HG03135 (cell line): Measurements from ENCODE around the gene SAPCD2.
A peak's percentile ranks its signal among the peaks of the same experiment; 100 is the strongest.
"Not testable (repeated sequence)": the region's sequence is repeated elsewhere in the genome, so short reads cannot be mapped to it uniquely, and the experiment has no call there.

Source experiments
- ATAC-seq: cut with Tn5 transposase; IDR thresholded peaks from one replicate; pipeline ENCODE4 v1.9.1; 2021; ENCODE audit warnings: mild to moderate bottlenecking, moderate library complexity; ENCODE audit not compliant: unreplicated experiment

Gene SAPCD2

GRCh38 chr9:137070201-137070905, at the start of gene SAPCD2:
Gene SAPCD2, minus strand, starts transcription at chr9:137070557. Its CDS starts 97 bp downstream, at chr9:137070460.
- peak; percentile 70 for ATAC-seq

- not testable (repeated sequence) for ATAC-seq
Measured at GRCh38 chr9:137118092-137118603, 47.8 kb upstream of the SAPCD2 start.

- no peak for ATAC-seq
Measured at GRCh38 chr9:137117269-137117731, 46.9 kb upstream of the SAPCD2 start.

- ATAC-seq: no peak
Measured at GRCh38 chr9:137116728-137117127, 46.4 kb upstream of the SAPCD2 start.

DNA sequence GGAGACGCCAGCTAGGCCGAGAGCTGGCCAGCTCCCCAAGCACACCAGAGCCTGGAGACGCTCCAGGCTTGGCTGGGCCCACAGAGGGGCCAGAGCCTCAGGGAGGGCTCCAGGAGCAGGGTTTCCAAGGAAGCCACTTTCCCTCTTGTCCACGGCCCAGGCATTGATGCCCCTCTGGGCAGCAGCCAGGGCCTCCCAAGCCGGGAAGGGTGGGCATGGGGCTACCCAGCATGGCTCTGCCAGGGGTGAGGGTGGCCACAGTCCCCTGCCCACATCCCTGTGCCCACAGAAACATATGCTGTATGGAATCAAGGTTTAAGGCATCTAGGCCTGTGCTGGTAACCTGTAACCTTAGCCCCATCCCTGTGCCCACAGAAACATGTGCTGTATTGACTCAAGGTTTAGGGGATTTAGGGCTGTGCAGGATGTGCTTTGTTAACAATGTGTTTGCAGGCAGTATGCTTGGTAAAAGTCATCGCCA, 45.7 kb upstream of the SAPCD2 start:
- ATAC-seq: no peak

- no peak for ATAC-seq
Measured at GRCh38 chr9:137115394-137116026, 45.2 kb upstream of the SAPCD2 start.

DNA sequence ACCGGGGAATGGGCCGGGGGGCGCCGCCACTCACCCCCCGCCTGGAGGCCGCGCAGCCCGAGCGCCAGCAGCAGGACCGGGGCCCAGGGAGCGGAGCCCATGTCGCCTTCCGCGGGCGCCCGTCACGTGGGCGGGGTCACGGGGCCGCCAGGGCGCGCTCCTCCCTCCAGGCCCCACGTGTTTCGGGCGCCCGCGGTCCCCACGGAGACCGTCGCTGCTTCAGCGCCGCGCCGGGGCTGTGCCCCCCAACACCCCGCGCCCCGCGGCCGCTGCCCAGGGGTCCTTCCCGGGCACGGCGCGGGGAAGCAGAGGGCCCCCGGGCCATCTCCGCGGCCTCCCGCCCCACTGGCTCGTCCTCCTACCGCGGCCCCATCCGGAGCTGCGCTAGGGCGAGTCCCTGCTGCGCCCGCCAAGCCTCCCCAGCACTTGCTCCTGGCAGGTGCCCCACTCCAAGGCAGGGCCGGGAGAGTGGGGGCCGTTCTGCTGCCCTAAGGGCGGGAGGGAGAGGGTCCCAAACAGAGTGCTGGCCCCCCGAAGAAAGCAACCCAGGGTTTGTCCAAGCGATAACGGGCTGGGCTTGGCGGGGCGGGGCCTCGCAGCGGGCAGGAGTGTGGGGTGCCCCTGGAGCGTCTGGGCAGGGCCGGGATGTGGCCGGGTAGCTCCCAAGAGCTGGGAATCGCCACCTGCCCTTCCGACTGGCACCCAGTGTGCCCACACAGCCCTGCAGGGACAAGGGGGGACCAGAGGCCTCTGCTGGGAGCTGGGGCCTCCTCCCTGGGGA, 44.4 kb upstream of the SAPCD2 start, which contains the start of gene DPP7:
DPP7 (minus strand) TSS at position 121 of the 781 bp plus-strand sequence; CDS start at position 101, 20 bp downstream.
- peak; percentile 71 for ATAC-seq

DNA sequence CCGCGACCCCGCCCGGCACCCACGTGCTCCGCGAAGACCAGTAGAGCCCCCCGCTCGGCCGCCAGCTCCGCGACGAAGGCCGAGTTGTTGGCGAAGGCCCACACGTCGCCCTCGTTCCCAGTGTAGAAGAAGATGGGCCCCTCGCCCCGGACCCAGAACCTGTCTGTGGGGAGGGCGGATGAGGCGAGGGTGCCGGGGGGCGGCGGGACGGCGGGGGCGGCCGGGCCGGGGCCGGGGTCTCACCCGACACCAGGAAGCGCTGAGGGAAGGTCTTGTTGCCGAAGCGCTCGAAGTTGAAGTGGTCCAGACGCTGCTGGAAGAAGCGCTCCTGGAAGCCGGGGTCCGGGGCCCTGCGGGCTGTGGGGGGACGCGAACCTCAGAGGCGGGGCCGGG, 43.9 kb upstream of the SAPCD2 start:
- no peak for ATAC-seq

GRCh38 chr9:137113385-137114159, 43.2 kb upstream of the SAPCD2 start:
- no peak for ATAC-seq

DNA sequence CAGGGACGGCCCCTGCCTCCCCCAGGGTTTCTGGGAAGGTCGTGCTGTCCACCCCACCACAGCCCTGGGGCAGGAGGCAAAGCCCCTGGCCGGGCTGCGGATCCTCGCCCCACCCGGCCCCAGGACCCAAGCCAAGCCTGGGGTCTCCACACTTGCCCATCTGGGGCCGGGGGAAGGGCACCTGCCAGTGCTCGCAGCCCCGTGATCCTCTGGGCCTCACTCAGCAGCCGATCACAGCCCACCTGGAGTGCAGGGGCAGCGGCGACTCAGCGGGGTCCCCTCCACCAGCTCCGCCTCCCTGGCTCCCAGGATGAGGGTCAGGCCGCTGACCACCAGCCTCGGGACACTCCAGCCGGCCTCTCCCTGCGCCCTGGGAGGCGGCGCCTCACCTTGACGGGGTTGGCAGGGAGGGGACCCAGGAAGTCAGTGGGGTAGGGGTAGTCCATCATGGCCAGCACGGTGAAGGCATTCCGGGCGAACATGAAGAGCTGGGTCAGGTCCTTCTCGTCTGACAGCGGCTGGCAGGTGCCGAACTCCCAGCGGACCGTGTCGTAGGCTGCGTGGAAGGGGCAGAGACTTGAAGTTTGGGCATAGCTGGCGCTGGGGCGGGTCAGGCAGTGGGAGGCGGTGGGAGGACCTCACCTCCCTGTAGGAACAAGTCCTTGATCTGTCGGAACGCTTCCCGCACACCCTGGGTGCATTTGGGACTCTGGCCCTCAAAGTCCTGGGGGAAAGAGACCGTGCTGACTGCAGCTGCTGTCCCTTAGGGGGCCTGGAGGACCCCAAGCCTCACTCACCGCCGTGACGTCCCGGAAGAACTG, 42.4 kb upstream of the SAPCD2 start:
- no peak for ATAC-seq

GRCh38 chr9:137111788-137112563, 41.6 kb upstream of the SAPCD2 start:
- no peak for ATAC-seq

GRCh38 chr9:137110911-137111787, 40.8 kb upstream of the SAPCD2 start:
- no peak for ATAC-seq

GRCh38 chr9:137110147-137110910, 40.0 kb upstream of the SAPCD2 start:
- ATAC-seq: no peak

DNA sequence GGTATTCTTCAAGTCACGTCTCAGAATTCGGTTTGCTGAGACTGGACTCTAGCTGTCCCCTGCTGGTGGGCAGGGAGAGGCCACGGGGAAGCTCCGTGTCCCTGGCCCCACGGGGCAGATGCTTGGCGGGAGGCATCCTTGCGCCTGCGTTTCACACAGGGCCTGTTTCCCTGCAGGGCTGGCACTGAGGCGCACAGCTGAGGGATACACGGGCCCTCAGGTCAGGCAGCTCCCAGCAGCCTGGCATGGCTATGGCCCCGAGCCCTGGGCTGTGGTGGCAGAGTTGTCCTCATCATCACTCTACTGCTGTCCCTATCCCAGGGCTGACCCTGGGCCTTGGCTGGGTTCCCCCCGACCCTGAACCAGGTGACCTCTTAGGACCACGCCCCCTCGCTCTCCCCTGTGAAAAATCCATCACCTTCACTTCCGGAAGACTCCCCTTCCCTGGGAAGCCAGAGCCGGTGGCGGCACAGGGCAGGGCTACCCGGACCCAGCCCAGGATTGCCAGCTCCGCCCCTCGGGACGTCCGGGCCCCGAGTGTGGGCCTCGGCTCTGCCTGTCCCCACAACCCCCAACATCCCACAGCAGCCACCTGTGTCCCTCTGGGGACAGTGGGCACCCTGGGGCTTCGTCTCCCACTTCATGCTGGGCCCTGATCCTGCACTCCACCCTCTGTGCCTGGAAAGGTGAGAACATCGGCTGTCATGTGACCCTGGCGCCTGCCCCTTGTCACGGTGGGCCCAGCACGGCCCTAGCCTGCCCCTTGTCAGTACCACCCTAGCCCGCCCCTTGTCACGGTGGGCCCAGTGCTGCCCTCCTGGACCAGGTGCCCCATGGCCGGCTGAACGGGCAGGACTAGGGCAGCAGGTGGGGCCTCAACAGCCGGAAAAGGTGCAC, 39.1 kb upstream of the SAPCD2 start:
- no peak for ATAC-seq

GRCh38 chr9:137108608-137109249, 38.4 kb upstream of the SAPCD2 start:
- no peak for ATAC-seq

GRCh38 chr9:137107982-137108381, 37.6 kb upstream of the SAPCD2 start:
- ATAC-seq: no peak
